Loucy (cell line): ENCODE results near the gene SLC30A2.

Experiments
- H2AFZ ChIP-seq: fragments of 200-600 bp; sonication (generic); 2 replicates; pipeline ENCODE4 v1.6.0; 2016; ENCODE audit warnings: antibody characterized with exemption, mild to moderate bottlenecking, low read length, moderate library complexity
- H3F3A ChIP-seq: fragments of 200-600 bp; 2 replicates; pipeline ENCODE4 v1.6.0; 2016; ENCODE audit warnings: antibody characterized with exemption, low read depth, mild to moderate bottlenecking
- H3K27me3 ChIP-seq: fragments of 200-600 bp; sonication (generic); 2 replicates; pipeline ENCODE4 v1.6.1; 2014; ENCODE audit warnings: low read length, mild to moderate bottlenecking; ENCODE audit not compliant: insufficient read depth, poor library complexity, severe bottlenecking
- H3K36me3 ChIP-seq: fragments of 200-600 bp; sonication (generic); 2 replicates; pipeline ENCODE4 v1.6.1; 2016; ENCODE audit warnings: low read length; ENCODE audit not compliant: insufficient read depth
- H3K4me1 ChIP-seq: fragments of 200-600 bp; sonication (generic); 2 replicates; pipeline ENCODE4 v1.5.1; 2014; ENCODE audit warnings: low read length, mild to moderate bottlenecking; ENCODE audit not compliant: insufficient read depth, poor library complexity, severe bottlenecking
- H3K4me2 ChIP-seq: fragments of 200-600 bp; sonication (generic); 2 replicates; pipeline ENCODE4 v1.6.0; 2014; ENCODE audit warnings: antibody characterized with exemption, low read length, low read depth, mild to moderate bottlenecking; ENCODE audit not compliant: poor library complexity, severe bottlenecking
- H3K4me3 ChIP-seq: fragments of 200-600 bp; sonication (generic); 2 replicates; pipeline ENCODE4 v1.5.1; 2014; ENCODE audit warnings: low read length, mild to moderate bottlenecking, mixed read lengths; ENCODE audit not compliant: poor library complexity, severe bottlenecking
- H3K79me2 ChIP-seq: fragments of 200-600 bp; sonication (generic); 2 replicates; pipeline ENCODE4 v1.6.1; 2014; ENCODE audit warnings: low read length; ENCODE audit not compliant: insufficient read depth
- H3K9ac ChIP-seq: fragments of 200-600 bp; sonication (generic); 2 replicates; pipeline ENCODE4 v1.6.0; 2014; ENCODE audit warnings: mild to moderate bottlenecking, low read depth, low read length, moderate library complexity; ENCODE audit not compliant: poor library complexity, severe bottlenecking
- H3K9me2 ChIP-seq: fragments of 200-600 bp; sonication (generic); replicated peaks from 2 replicates; pipeline ENCODE4 v1.6.1; 2016; ENCODE audit warnings: low read depth, low read length, mixed read lengths
- H3K9me3 ChIP-seq: fragments of 200-600 bp; sonication (generic); 2 replicates; pipeline ENCODE4 v1.6.1; 2014; ENCODE audit warnings: mild to moderate bottlenecking, antibody characterized with exemption, low read length, low read depth; ENCODE audit not compliant: insufficient read depth
- H4K20me1 ChIP-seq: fragments of 200-600 bp; sonication (generic); 2 replicates; pipeline ENCODE4 v1.6.0; 2014; ENCODE audit warnings: antibody characterized with exemption, low read length, mild to moderate bottlenecking; ENCODE audit not compliant: insufficient read depth, poor library complexity, severe bottlenecking
- CTCF ChIP-seq: fragments of 200-600 bp; sonication (generic); conservative IDR thresholded peaks from 2 replicates; pipeline ENCODE4 v1.5.1; 2014; ENCODE audit warnings: mild to moderate bottlenecking, antibody characterized with exemption, low read length
- EZH2phosphoT487 ChIP-seq: fragments of 200-600 bp; IDR thresholded peaks from 2 replicates; pipeline ENCODE4 v1.6.1; 2018; ENCODE audit warnings: antibody characterized with exemption, mild to moderate bottlenecking, moderate library complexity, borderline replicate concordance

The SLC30A2 gene

GRCh38 chr1:26003756-26004155 is 42.2 kb downstream of the SLC30A2 start:
- Histone ChIP-seq H3K79me2 (no peaks in the 10 kb centered on the region), H3K4me2 (no peak overlapping the region), H2AFZ (no peak overlapping the region), H3K9ac (no peak overlapping the region), H3K4me1 (no peaks in the 10 kb centered on the region), H3K9me3 (no peaks in the 10 kb centered on the region), H4K20me1 (no peaks in the 10 kb centered on the region), H3K36me3 (no peaks in the 10 kb centered on the region), H3K27me3 (no peaks in the 10 kb centered on the region), H3F3A (no peaks in the 10 kb centered on the region), H3K9me2 (no peaks in the 10 kb centered on the region), H3K4me3 (no peak overlapping the region)
- TF ChIP-seq CTCF (no peak), EZH2phosphoT487 (no peak)

GRCh38 chr1:26003262-26003661 is 42.7 kb downstream of the SLC30A2 start:
- peaks cover 5% of the 10 kb centered on the region for H3K4me1 ChIP-seq

GRCh38 chr1:25999041-25999800 is 46.7 kb downstream of the SLC30A2 start:
- H3K9ac ChIP-seq, result peak overlapping the region; percentile 68
- H2AFZ ChIP-seq, result peak overlapping the region; percentile 99
- H3K4me2 ChIP-seq, result no peak overlapping the region
- no peaks in the 10 kb centered on the region for H3K36me3 ChIP-seq
- no peak for TF ChIP-seq CTCF
- no peak for TF ChIP-seq EZH2phosphoT487
- H3F3A ChIP-seq, result no peaks in the 10 kb centered on the region
- 0 out of 2 replicates have a peak, but pooled peaks cover 8% of the 10 kb centered on the region for H3K79me2 ChIP-seq
- H4K20me1 ChIP-seq, result no peaks in the 10 kb centered on the region
- no peak overlapping the region for H3K4me3 ChIP-seq
- H3K27me3 ChIP-seq, result no peaks in the 10 kb centered on the region
- H3K9me2 ChIP-seq, result no peaks in the 10 kb centered on the region
- peaks cover 12% of the 10 kb centered on the region for H3K4me1 ChIP-seq
- no peaks in the 10 kb centered on the region for H3K9me3 ChIP-seq

More at GRCh38 chr1:26003262-26003661, 42.7 kb downstream of the SLC30A2 start:
- Histone ChIP-seq H4K20me1 (no peaks in the 10 kb centered on the region), H3K27me3 (no peaks in the 10 kb centered on the region), H2AFZ (no peak overlapping the region), H3K36me3 (no peaks in the 10 kb centered on the region), H3K4me2 (no peak overlapping the region), H3F3A (no peaks in the 10 kb centered on the region), H3K9me2 (no peaks in the 10 kb centered on the region), H3K4me3 (no peak overlapping the region), H3K79me2 (no peaks in the 10 kb centered on the region), H3K9me3 (no peaks in the 10 kb centered on the region), H3K9ac (no peak overlapping the region)
- no peak for TF ChIP-seq EZH2phosphoT487
- TF ChIP-seq CTCF, result no peak
